GM18951 (cell line): ENCODE data around the gene TERC.

Experiments
- POLR2A ChIP-seq: IDR thresholded peaks from 4 replicates; pipeline ENCODE4 v1.6.1; 2011; ENCODE audit warnings: mild to moderate bottlenecking; ENCODE audit not compliant: insufficient read length, insufficient read depth; ENCODE audit errors: extremely low read depth
- in situ Hi-C: fragments of 300-500 bp; cut with MboI; formaldehyde crosslinking; loops from one replicate; pipeline ENCODE4 v1.12.0; 2022; ENCODE audit warnings: low sequenced_read_pairs, mixed read lengths, inconsistent platforms; ENCODE audit not compliant: unreplicated experiment

TERC gene

GRCh38 chr3:169787120-169787519, 22.3 kb upstream of the TERC start:
- TF ChIP-seq POLR2A = no peak
- in situ Hi-C loops = no loop called here

- in situ Hi-C loops = no loop called here
- TF ChIP-seq POLR2A = no peak
These were observed 16.5 kb upstream of the TERC start for GRCh38 chr3:169781209-169781855.

GRCh38 chr3:169780742-169781141, 15.9 kb upstream of the TERC start:
- no peak for TF ChIP-seq POLR2A
- in situ Hi-C loops = no loop called here

GRCh38 chr3:169777822-169778221, 13.0 kb upstream of the TERC start:
- in situ Hi-C loops = no loop called here
- TF ChIP-seq POLR2A = no peak

GRCh38 chr3:169774186-169774585, 9.3 kb upstream of the TERC start:
- in situ Hi-C loops = no loop called here

GRCh38 chr3:169772897-169773816, 8.3 kb upstream of the TERC start, which contains the start of gene MYNN:
Gene MYNN, plus strand, starts transcription at chr3:169773396. Its CDS starts 900 bp downstream, at chr3:169774296.
- peak; percentile 99 for TF ChIP-seq POLR2A
- in situ Hi-C loops = no loop called here

More at GRCh38 chr3:169774186-169774585, 9.3 kb upstream of the TERC start:
- TF ChIP-seq POLR2A = no peak

- in situ Hi-C loops = no loop called here
- no peak for TF ChIP-seq POLR2A
These were observed 7.5 kb upstream of the TERC start for GRCh38 chr3:169772305-169772896.

GRCh38 chr3:169771497-169772304, 6.8 kb upstream of the TERC start:
- in situ Hi-C loops = no loop called here

GRCh38 chr3:169769287-169770181, 4.7 kb upstream of the TERC start, which contains the start of gene ACTRT3:
Gene ACTRT3, minus strand, starts transcription at chr3:169769561. Its CDS starts 41 bp downstream, at chr3:169769520.
- TF ChIP-seq POLR2A = peak; percentile 46
- in situ Hi-C loops = no loop called here

More at GRCh38 chr3:169771497-169772304, 6.8 kb upstream of the TERC start:
- TF ChIP-seq POLR2A = no peak

- in situ Hi-C loops = no loop called here
- TF ChIP-seq POLR2A = no peak
These were observed 463 bp downstream of the TERC start for GRCh38 chr3:169764312-169764881.

GRCh38 chr3:169760479-169760878, 4.4 kb downstream of the TERC start:
- in situ Hi-C loops = no loop called here

More at GRCh38 chr3:169760479-169760878, 4.4 kb downstream of the TERC start:
- TF ChIP-seq POLR2A = no peak
